Testis (tissue), 3 donors: ENCODE measurements around the gene HEYL. TPM values are rescaled to one million over a fixed set of nuclear protein-coding genes. Genes with fewer than 3 reads are reported as not detected.

Source experiments
- DNase-seq: peaks from one replicate; pipeline ENCODE4 v3.0.0-alpha.2; 2019
- H3K27ac ChIP-seq, 2 donors: fragments of 200-600 bp; sonication (generic); one replicate each; pipeline ENCODE4 v1.5.1; 2019
- H3K27me3 ChIP-seq: fragments of 200-600 bp; sonication (generic); one replicate; pipeline ENCODE4 v1.5.1; 2019
- H3K36me3 ChIP-seq: fragments of 200-600 bp; sonication (generic); one replicate; pipeline ENCODE4 v1.5.1; 2017; ENCODE audit warnings: low read depth; ENCODE audit errors: missing control alignments
- H3K4me1 ChIP-seq: fragments of 200-600 bp; sonication (generic); one replicate; pipeline ENCODE4 v1.5.1; 2019
- H3K4me3 ChIP-seq, 2 donors: fragments of 200-600 bp; sonication (generic); one replicate each; pipeline ENCODE4 v1.5.1; 2017 to 2019
- H3K9me3 ChIP-seq: fragments of 200-600 bp; sonication (generic); one replicate; pipeline ENCODE4 v1.5.1; 2017
- CTCF ChIP-seq, 3 experiments: fragments of 450-650 bp in 2 of 3; fragments of 200-600 bp in 1 of 3; sonication (generic) in 1 of 3; IDR thresholded peaks; one replicate each; pipeline ENCODE4 v1.5.1; 2016 to 2019; ENCODE audit warnings: antibody characterized with exemption in 3 of 3, mild to moderate bottlenecking in 2 of 3, moderate library complexity in 1 of 3
- POLR2A ChIP-seq: fragments of 450-650 bp; IDR thresholded peaks from one replicate; pipeline ENCODE4 v1.6.1; 2017; ENCODE audit warnings: antibody characterized with exemption, mild to moderate bottlenecking, moderate library complexity
- WGBS, 2 donors: methylation state at CpG; one replicate each; pipeline ENCODE4 v1.1.5; 2018; 5-methylcytosine and 5-hydroxymethylcytosine counted together
- intact Hi-C: fragments of 100-400 bp; cut with DNase I; formaldehyde crosslinking; loops from one replicate; pipeline ENCODE4 v1.15.1; 2023; ENCODE audit warnings: low total_unique reads
- polyA plus RNA-seq: library from polyadenylated mRNA; stranded (reverse); fragments of 350-450 nt; fragmentation: Illumina TruSeq; extraction: RNeasy Lipid Tissue Mini Kit (QIAGEN cat#74804); gene quantifications from one replicate; pipeline ENCODE4 v1.2.3, GENCODE V29; 2014; ENCODE audit warnings: low read depth, low replicate concordance; ENCODE audit not compliant: insufficient read depth
- total RNA-seq, 2 donors: library from RNA; depleted of rRNA; stranded (reverse); fragments of >200 nt; gene quantifications; one replicate each; pipeline ENCODE4 v1.2.3, GENCODE V29; 2016

HEYL gene
- total and polyA plus RNA-seq, 3 donors from 2014 or later, result 44.7 to 55.5 (median 52.8) TPM

DNA sequence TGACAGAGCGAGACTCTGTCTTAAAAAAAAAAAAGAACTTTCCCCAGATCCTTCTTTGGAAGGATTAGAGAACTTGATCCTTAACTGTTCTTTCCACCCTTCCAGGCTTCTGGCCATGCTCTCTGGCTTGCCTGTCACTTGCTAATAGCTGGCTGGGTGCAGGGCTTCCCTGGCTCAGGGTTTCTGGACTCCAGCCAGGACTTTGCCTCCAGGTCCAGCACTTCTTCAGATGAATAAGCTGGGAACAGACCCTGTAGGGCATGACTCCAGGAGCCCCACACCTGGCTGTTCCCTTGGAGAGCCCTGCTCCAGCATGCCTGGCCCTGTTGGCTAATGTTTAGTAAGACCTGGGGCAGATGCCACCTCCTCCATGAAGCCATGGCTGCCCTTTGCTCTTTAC lies 35.8 kb upstream of the HEYL start:
- Histone ChIP-seq H3K4me3 (no peak overlapping the region), H3K4me1 (peaks cover 4% of the 10 kb centered on the region), H3K27me3 (no peaks in the 10 kb centered on the region), H3K9me3 (no peaks in the 10 kb centered on the region), H3K36me3 (no peaks in the 10 kb centered on the region), H3K27ac (no peak overlapping the region)
- intact Hi-C loops, result no loop called here
- DNase-seq, result no peak
- TF ChIP-seq CTCF (IDR thresholded peaks at IDR 0.05) (no peak), POLR2A (no peak)
- WGBS, 2 donors, result 96 to 100% methylated on average over 1 of the region's 1 CpG

DNA sequence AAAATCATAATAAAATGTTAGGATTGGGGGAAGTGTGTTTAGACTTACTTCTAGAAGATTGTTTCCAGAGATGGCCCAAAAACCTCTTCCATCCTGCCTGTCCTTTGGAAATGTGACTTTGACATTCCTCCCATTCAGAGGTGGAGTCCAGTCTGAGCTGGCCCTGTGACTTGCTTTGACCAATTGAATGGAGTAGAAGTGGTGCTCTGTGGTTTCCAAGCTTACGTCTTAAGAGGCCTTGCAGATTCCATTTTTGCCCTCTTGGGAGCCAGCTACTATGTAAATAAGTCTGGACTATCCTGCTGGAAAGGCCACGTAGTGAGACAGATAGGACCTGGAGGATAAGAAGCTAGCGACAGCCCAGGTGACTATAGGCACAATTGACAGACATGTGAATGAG lies 33.8 kb upstream of the HEYL start:
- intact Hi-C loops, result no loop called here
- H3K36me3 ChIP-seq, result no peaks in the 10 kb centered on the region
- no peak for DNase-seq
- no peak overlapping the region for H3K4me3 ChIP-seq
- H3K27me3 ChIP-seq, result no peaks in the 10 kb centered on the region
- WGBS, 2 donors, result 89 to 96% methylated on average over 3 of the region's 3 CpGs
- H3K27ac ChIP-seq, result no peak overlapping the region
- no peak for TF ChIP-seq CTCF (IDR thresholded peaks at IDR 0.05)
- no peak for TF ChIP-seq POLR2A
- H3K9me3 ChIP-seq, result no peaks in the 10 kb centered on the region
- H3K4me1 ChIP-seq, result peaks cover 4% of the 10 kb centered on the region

GRCh38 chr1:39672551-39672947 lies 33.1 kb upstream of the HEYL start:
- H3K27ac ChIP-seq, result no peak overlapping the region
- intact Hi-C loops, result no loop called here

DNA sequence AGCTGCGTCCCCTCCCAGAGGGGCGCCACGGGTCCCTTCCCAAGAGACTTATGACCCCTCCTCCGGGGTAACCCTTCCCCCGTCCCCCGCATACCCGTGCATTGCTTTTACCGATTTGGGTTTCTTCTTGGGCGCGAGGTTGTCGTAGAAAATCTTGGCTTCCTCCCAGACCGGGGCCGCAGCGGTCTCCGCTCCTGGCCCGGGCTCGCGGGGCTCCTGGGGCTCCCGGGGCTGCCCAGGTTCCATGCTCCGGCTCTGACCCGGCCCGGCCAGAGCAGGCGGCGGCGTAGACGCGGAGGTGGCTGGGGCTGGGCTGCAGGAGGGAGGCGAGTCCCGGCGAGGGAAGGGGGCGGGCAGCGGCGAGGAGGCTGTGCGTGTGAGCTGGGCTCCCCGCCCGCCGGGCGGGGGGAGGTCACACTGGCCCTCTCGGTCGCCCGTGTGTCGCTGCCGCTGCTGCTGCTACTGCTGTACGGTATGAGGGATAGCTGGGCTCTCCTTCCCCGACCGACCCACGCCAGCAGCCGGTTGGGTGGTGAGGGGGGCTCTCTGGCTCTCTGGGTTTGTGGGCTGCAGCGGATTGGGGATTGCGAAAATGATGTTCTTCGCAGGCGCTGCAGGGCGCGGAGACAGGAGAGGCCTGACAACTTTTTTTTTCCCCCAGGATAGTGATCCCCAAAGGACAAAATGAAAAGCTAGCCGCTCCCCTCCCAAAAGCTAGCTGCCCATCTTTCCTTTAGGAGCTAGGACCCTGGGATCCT lies 32.5 kb upstream of the HEYL start, which contains the start of gene NT5C1A:
Gene NT5C1A (minus strand): TSS at position 315 of the 758 bp plus-strand sequence. CDS start 69 bp downstream, at position 246.
- TF ChIP-seq POLR2A, result no peak
- TF ChIP-seq CTCF (IDR thresholded peaks at IDR 0.05), result no peak
- peak; percentile 41 for DNase-seq
- Histone ChIP-seq H3K27me3 (no peaks in the 10 kb centered on the region), H3K4me3 (peak within 1 kb of the TSS; percentile 49 to 60), H3K4me1 (peaks cover 4% of the 10 kb centered on the region), H3K9me3 (no peaks in the 10 kb centered on the region), H3K36me3 (no peaks in the 10 kb centered on the region), H3K27ac (no peak within 1 kb of the TSS)
- intact Hi-C loops, result no loop called here
- 2 to 4% methylated on average over 13 to 39 of the region's 55 CpGs for WGBS, 2 donors

More at GRCh38 chr1:39672551-39672947, 33.1 kb upstream of the HEYL start:
- Histone ChIP-seq H3K4me3 (peak overlapping the region; percentile 49 to 60), H3K36me3 (no peaks in the 10 kb centered on the region), H3K4me1 (peaks cover 4% of the 10 kb centered on the region), H3K9me3 (no peaks in the 10 kb centered on the region), H3K27me3 (no peaks in the 10 kb centered on the region)
- DNase-seq, result peak; percentile 44
- TF ChIP-seq POLR2A (no peak), CTCF (IDR thresholded peaks at IDR 0.05) (peak in 2 of 3 experiments; percentile 40 to 44)
- WGBS, 2 donors, result 19 to 24% methylated on average over 4 to 12 of the region's 12 CpGs

GRCh38 chr1:39671433-39671792 lies 32.0 kb upstream of the HEYL start:
- Histone ChIP-seq H3K27me3 (no peaks in the 10 kb centered on the region), H3K4me3 (peak overlapping the region; percentile 49 to 60), H3K4me1 (peaks cover 4% of the 10 kb centered on the region), H3K36me3 (no peaks in the 10 kb centered on the region), H3K9me3 (no peaks in the 10 kb centered on the region), H3K27ac (no peak overlapping the region)
- intact Hi-C loops, result no loop called here
- WGBS, 2 donors, result 0 to 7% methylated on average over 8 to 22 of the region's 26 CpGs
- peak; percentile 60 for DNase-seq
- TF ChIP-seq POLR2A, result no peak
- TF ChIP-seq CTCF (IDR thresholded peaks at IDR 0.05), result no peak
